Progenitor cell of endocrine pancreas (in vitro differentiated cells): ENCODE measurements around the gene HOXA10. TPM values are rescaled to one million over a fixed set of nuclear protein-coding genes. Genes with fewer than 3 reads are reported as not detected.

ENCODE experiments used
- DNase-seq: peaks from one replicate; pipeline ENCODE4 v3.0.0; 2021; ENCODE audit warnings: low spot score; ENCODE audit not compliant: unreplicated experiment
- H3K27ac Mint-ChIP-seq: 2 replicates; pipeline ENCODE4 v1.8.0; 2021; ENCODE audit warnings: mild to moderate bottlenecking, moderate library complexity, mixed read lengths
- H3K27me3 Mint-ChIP-seq: 2 replicates; pipeline ENCODE4 v1.8.0; 2021; ENCODE audit warnings: mixed read lengths
- H3K36me3 Mint-ChIP-seq: 2 replicates; pipeline ENCODE4 v1.8.0; 2022; ENCODE audit warnings: mixed read lengths; ENCODE audit not compliant: insufficient read depth
- H3K4me1 Mint-ChIP-seq: 2 replicates; pipeline ENCODE4 v1.8.0; 2021; ENCODE audit warnings: low read depth, mixed read lengths
- H3K4me3 Mint-ChIP-seq: 2 replicates; pipeline ENCODE4 v1.8.0; 2021; ENCODE audit warnings: low read depth, mild to moderate bottlenecking, moderate library complexity, mixed read lengths
- H3K9me3 Mint-ChIP-seq: 2 replicates; pipeline ENCODE4 v1.8.0; 2021; ENCODE audit warnings: low read depth, mixed read lengths
- CTCF ChIP-seq: fragments of 200-600 bp; sonication (generic); IDR thresholded peaks from one replicate; pipeline ENCODE4 v1.5.0; 2021; ENCODE audit warnings: antibody characterized with exemption, mild to moderate bottlenecking; ENCODE audit not compliant: unreplicated experiment
- total RNA-seq: library from RNA; stranded (reverse); gene quantifications from 2 replicates; pipeline ENCODE4 v1.2.1, GENCODE V29; 2021

HOXA10 gene
- total RNA-seq, 1 donor from 2014 or later: not detected

DNA sequence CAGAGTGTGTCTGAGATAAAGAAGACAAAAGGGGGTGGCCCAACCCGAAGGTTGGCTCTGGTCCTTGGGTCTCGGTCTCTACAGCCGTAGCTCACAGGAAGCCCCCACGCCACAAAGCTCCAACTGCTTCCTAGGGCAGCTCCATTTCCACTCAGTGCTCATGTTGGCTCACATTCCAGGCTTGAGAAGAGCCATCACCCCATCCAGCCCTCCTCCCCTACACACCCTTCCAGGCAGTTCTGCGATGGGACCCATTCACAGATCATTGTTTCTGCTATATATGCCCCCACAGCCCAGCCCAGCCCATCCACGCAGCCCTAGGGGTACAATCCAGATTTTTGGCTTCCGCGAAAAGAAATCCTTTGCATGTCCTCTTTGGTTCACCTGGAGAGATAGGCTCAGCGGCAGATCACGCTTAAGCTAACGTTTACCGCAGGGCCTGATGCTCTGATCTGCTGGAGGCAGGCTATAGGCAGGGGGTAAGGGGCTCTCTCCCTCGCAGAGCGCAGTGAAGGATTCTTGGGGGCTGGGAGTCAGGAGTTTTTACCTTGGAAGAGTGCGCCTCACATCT lies 17.1 kb upstream of the HOXA10 start:
- H3K4me3 Mint-ChIP-seq: no peak overlapping the region
- DNase-seq: no peak
- no peak for TF ChIP-seq CTCF
- no peaks in the 10 kb centered on the region for H3K9me3 Mint-ChIP-seq
- H3K4me1 Mint-ChIP-seq: peaks cover 5% of the 10 kb centered on the region
- no peaks in the 10 kb centered on the region for H3K36me3 Mint-ChIP-seq
- peaks cover 96% of the 10 kb centered on the region for H3K27me3 Mint-ChIP-seq
- H3K27ac Mint-ChIP-seq: no peak overlapping the region

- TF ChIP-seq CTCF: no peak
- Mint-ChIP-seq H3K9me3 (no peaks in the 10 kb centered on the region), H3K4me1 (peaks cover 6% of the 10 kb centered on the region), H3K4me3 (no peak overlapping the region), H3K27ac (no peak overlapping the region), H3K36me3 (no peaks in the 10 kb centered on the region), H3K27me3 (peaks cover 97% of the 10 kb centered on the region)
- no peak for DNase-seq
These were observed 16.1 kb upstream of the HOXA10 start for GRCh38 chr7:27189997-27190748.

- H3K36me3 Mint-ChIP-seq: no peaks in the 10 kb centered on the region
- H3K4me3 Mint-ChIP-seq: no peak overlapping the region
- H3K27ac Mint-ChIP-seq: no peak overlapping the region
- no peak for DNase-seq
- peaks cover 6% of the 10 kb centered on the region for H3K4me1 Mint-ChIP-seq
- no peaks in the 10 kb centered on the region for H3K9me3 Mint-ChIP-seq
- H3K27me3 Mint-ChIP-seq: peaks cover 97% of the 10 kb centered on the region
- no peak for TF ChIP-seq CTCF
These were observed 15.3 kb upstream of the HOXA10 start for GRCh38 chr7:27189295-27189996.

- H3K27ac Mint-ChIP-seq: no peak overlapping the region
- TF ChIP-seq CTCF: no peak
These were observed 14.5 kb upstream of the HOXA10 start for GRCh38 chr7:27188386-27189294.

More at GRCh38 chr7:27188386-27189294, 14.5 kb upstream of the HOXA10 start:
- H3K9me3 Mint-ChIP-seq: no peaks in the 10 kb centered on the region
- H3K4me1 Mint-ChIP-seq: peaks cover 6% of the 10 kb centered on the region
- DNase-seq: no peak
- peak overlapping the region; percentile 9 for H3K4me3 Mint-ChIP-seq
- H3K36me3 Mint-ChIP-seq: no peaks in the 10 kb centered on the region
- H3K27me3 Mint-ChIP-seq: peaks cover 95% of the 10 kb centered on the region
